GM12878 (cell line): ENCODE measurements around the gene KLHL30.

ENCODE experiments used
- CEBPB ChIP-seq, 2 experiments: fragments of 150-350 bp in 1 of 2; IDR thresholded peaks; 2 replicates each; pipeline ENCODE4 v1.6.1; 2012 to 2014; ENCODE audit warnings: low read depth in 2 of 2, low read length in 2 of 2, borderline replicate concordance in 1 of 2, inconsistent platforms in 1 of 2
- EED ChIP-seq: sonication (generic); IDR thresholded peaks from 2 replicates; pipeline ENCODE4 v1.6.1; 2016; ENCODE audit warnings: antibody characterized with exemption, low read depth
- EGR1 ChIP-seq, 2 experiments: IDR thresholded peaks; 1 replicate in 1 of 2; 2 replicates in 1 of 2; pipeline ENCODE4 v1.6.1; 2011 to 2012; ENCODE audit warnings: low read depth in 2 of 2, low read length in 2 of 2, borderline replicate concordance in 1 of 2, mild to moderate bottlenecking in 1 of 2, moderate library complexity in 1 of 2
- FOXK2 ChIP-seq: fragments of 450-650 bp; IDR thresholded peaks from 2 replicates; pipeline ENCODE4 v1.6.1; 2017; ENCODE audit warnings: mild to moderate bottlenecking, moderate library complexity
- HDAC2 ChIP-seq: fragments of 200-600 bp; sonication (generic); IDR thresholded peaks from 2 replicates; pipeline ENCODE4 v1.6.1; 2017
- POLR2AphosphoS5 ChIP-seq: IDR thresholded peaks from 2 replicates; pipeline ENCODE4 v1.6.1; 2011; ENCODE audit warnings: mild to moderate bottlenecking, low read length, inconsistent platforms
- RFX5 ChIP-seq: IDR thresholded peaks from 2 replicates; pipeline ENCODE4 v1.6.1; 2011; ENCODE audit warnings: low read depth, low read length, improper control_type of control experiment
- TF ChIP-seq, protein P1 (sequence below), 3 experiments: IDR thresholded peaks in 2 of 3; conservative IDR thresholded peaks in 1 of 3; 2 replicates each; pipeline ENCODE4 v1.5.1; 2011; ENCODE audit warnings: low read depth in 3 of 3, low read length in 3 of 3, mild to moderate bottlenecking in 3 of 3, control low read depth in 2 of 3, moderate library complexity in 2 of 3, inconsistent platforms in 1 of 3, mixed read lengths in 1 of 3; ENCODE audit not compliant: control insufficient read depth in 2 of 3, insufficient read depth in 1 of 3; ENCODE audit errors: extremely low read depth in 1 of 3

DNA sequence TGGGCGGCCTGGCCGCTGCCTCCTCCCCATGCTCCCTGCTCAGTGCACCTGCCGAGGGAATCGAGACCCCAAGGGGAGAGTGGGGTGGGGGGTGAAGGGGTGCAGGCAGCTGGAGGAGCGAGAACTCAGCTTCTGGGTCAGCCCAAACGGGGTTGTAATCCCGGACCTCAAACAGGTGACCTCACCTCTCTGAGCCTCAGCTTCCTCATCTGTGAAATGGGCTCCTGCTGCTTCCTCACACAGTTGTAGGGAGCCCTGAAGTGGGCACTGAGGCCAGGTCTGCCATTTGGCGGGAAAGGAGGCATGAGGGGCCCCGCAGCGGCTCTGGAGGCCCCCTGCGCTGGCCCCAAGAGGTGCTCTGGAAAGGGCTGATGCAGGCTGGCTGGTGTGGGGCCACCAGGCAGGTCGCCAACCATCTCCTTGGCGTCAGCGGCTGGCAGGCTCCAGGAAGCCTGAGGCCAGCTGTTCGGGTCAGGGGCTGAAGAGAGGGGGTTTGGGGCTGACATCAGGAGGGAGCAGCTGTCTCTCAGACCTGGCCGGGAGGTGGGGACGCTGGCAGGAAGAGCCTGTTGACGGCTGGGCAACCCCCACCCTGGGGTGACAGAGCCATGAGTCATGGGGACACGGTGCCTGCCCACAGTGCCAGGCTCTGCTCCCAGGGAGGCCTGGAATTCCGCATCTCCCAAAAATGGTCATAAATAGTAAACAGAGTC, 4.9 kb downstream of the KLHL30 start:
- TF ChIP-seq POLR2AphosphoS5 (no peak), CEBPB (IDR thresholded peaks at IDR 0.05; ENCODE audit: borderline replicate concordance in 1 of 2, low read depth in 2 of 2, low read length in 2 of 2) (no peak), FOXK2 (no peak), EGR1 (IDR thresholded peaks at IDR 0.05; ENCODE audit: borderline replicate concordance in 1 of 2, low read depth in 2 of 2, low read length in 2 of 2) (no peak), RFX5 (no peak), HDAC2 (no peak), EED (no peak)
- TF ChIP-seq, protein P1, sequence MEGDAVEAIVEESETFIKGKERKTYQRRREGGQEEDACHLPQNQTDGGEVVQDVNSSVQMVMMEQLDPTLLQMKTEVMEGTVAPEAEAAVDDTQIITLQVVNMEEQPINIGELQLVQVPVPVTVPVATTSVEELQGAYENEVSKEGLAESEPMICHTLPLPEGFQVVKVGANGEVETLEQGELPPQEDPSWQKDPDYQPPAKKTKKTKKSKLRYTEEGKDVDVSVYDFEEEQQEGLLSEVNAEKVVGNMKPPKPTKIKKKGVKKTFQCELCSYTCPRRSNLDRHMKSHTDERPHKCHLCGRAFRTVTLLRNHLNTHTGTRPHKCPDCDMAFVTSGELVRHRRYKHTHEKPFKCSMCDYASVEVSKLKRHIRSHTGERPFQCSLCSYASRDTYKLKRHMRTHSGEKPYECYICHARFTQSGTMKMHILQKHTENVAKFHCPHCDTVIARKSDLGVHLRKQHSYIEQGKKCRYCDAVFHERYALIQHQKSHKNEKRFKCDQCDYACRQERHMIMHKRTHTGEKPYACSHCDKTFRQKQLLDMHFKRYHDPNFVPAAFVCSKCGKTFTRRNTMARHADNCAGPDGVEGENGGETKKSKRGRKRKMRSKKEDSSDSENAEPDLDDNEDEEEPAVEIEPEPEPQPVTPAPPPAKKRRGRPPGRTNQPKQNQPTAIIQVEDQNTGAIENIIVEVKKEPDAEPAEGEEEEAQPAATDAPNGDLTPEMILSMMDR (IDR thresholded peaks at IDR 0.05 in 2 of 3, conservative IDR thresholded peaks at IDR 0.05 in 1 of 3; ENCODE audit: control insufficient read depth in 2 of 3, extremely low read depth in 1 of 3, insufficient read depth in 1 of 3, low read depth in 3 of 3, low read length in 3 of 3), result no peak
